Aorta (tissue), 5 donors: ENCODE data around the gene SNX27. TPM values are rescaled to one million over a fixed set of nuclear protein-coding genes. Genes with fewer than 3 reads are reported as not detected.
A peak's percentile ranks its signal among the peaks of the same experiment; 100 is the strongest.

ENCODE experiments used
- ATAC-seq: fragments of 200-7000 bp; cut with Tn5 transposase; one replicate; pipeline ENCODE4 v1.9.1; 2022; ENCODE audit warnings: moderate library complexity; ENCODE audit not compliant: low FRiP score
- DNase-seq, 2 donors: peaks; one replicate each; pipeline ENCODE4 v3.0.0-alpha.2; 2020
- H3K27ac ChIP-seq, 2 donors: one replicate each; pipeline ENCODE4 v1.5.1; 2013; ENCODE audit warnings: low read length in 2 of 2, mild to moderate bottlenecking in 2 of 2, moderate library complexity in 2 of 2, control low read depth in 1 of 2, inconsistent platforms in 1 of 2, low read depth in 1 of 2
- H3K27me3 ChIP-seq, 2 donors: one replicate each; pipeline ENCODE4 v1.6.1; 2013; ENCODE audit warnings: control low read depth in 1 of 2, low read length in 1 of 2, mild to moderate bottlenecking in 1 of 2, moderate library complexity in 1 of 2; ENCODE audit not compliant: insufficient read depth in 2 of 2, control insufficient read depth in 1 of 2
- H3K36me3 ChIP-seq, 2 donors: one replicate each; pipeline ENCODE4 v1.6.1; 2013; ENCODE audit warnings: control low read depth in 1 of 2, low read length in 1 of 2, mild to moderate bottlenecking in 1 of 2; ENCODE audit not compliant: insufficient read depth in 2 of 2, control insufficient read depth in 1 of 2
- H3K4me1 ChIP-seq, 2 donors: one replicate each; pipeline ENCODE4 v1.6.1; 2013; ENCODE audit warnings: low read length in 2 of 2, control low read depth in 1 of 2, mild to moderate bottlenecking in 1 of 2, moderate library complexity in 1 of 2; ENCODE audit not compliant: insufficient read depth in 2 of 2, control insufficient read depth in 1 of 2
- H3K4me3 ChIP-seq, 2 donors: one replicate each; pipeline ENCODE4 v1.5.1; 2013; ENCODE audit warnings: low read length in 2 of 2, control low read depth in 1 of 2, mild to moderate bottlenecking in 1 of 2
- H3K9me3 ChIP-seq: one replicate; pipeline ENCODE4 v1.6.1; 2013; ENCODE audit warnings: mild to moderate bottlenecking, low read length; ENCODE audit not compliant: control insufficient read depth
- WGBS, 2 donors: extraction: QIAGEN DNeasy Blood & Tissue Kit; methylation state at CpG; one replicate each; pipeline ENCODE4 v1.1.7; 2013; 5-methylcytosine and 5-hydroxymethylcytosine counted together
- intact Hi-C, 2 donors: fragments of 100-400 bp; cut with DNase I; formaldehyde crosslinking; loops; one replicate each; pipeline versions ENCODE4 v1.14.2 to v1.15.0; 2022
- long read RNA-seq, 2 donors: library from polyadenylated mRNA; unstranded; transcript quantifications; one replicate each; pipeline ENCODE4 v2.0.0, GENCODE V29; 2020 to 2021
- polyA plus RNA-seq, 2 donors: library from polyadenylated mRNA; stranded (reverse); fragments of 200-250 nt; gene quantifications; one replicate each; pipeline ENCODE4 v1.2.3, GENCODE V29; 2013
- total RNA-seq, 2 donors: library from RNA; stranded (reverse); fragmentation: NEBNext Ultra II Directional; extraction: Animal tissue kit (Norgen Biotek cat#: 25700); gene quantifications; one replicate each; pipeline ENCODE4 v1.2.1, GENCODE V29; 2021
- donor health status: healthy with polysubstance abuse.
- donor health status: Bipolar disorder and iron deficiency.
- donor health status: DM: no; HTN: no; CAD: no.
- donor health status: DM: no; HTN: no; CAD: no.
- donor health status: DM: yes; HTN: yes; CAD: no.

SNX27 gene
- total RNA-seq = 10 to 100 TPM; 34.7 to 48.0 TPM
- polyA plus RNA-seq = 1 to 10 TPM; 5.6 to 6.4 TPM
- long read RNA-seq, donor 1, partial matches to known transcripts = 1 of 34 reads
- long read RNA-seq, donor 1, other reads (novel, unspliced or antisense) = 32 of 34 reads
- long read RNA-seq, donor 2, full-length matches to known transcripts = 4 of 13 reads
- long read RNA-seq, donor 2, partial matches to known transcripts = 1 of 13 reads
- long read RNA-seq, donor 2, other reads (novel, unspliced or antisense) = 8 of 13 reads

DNA sequence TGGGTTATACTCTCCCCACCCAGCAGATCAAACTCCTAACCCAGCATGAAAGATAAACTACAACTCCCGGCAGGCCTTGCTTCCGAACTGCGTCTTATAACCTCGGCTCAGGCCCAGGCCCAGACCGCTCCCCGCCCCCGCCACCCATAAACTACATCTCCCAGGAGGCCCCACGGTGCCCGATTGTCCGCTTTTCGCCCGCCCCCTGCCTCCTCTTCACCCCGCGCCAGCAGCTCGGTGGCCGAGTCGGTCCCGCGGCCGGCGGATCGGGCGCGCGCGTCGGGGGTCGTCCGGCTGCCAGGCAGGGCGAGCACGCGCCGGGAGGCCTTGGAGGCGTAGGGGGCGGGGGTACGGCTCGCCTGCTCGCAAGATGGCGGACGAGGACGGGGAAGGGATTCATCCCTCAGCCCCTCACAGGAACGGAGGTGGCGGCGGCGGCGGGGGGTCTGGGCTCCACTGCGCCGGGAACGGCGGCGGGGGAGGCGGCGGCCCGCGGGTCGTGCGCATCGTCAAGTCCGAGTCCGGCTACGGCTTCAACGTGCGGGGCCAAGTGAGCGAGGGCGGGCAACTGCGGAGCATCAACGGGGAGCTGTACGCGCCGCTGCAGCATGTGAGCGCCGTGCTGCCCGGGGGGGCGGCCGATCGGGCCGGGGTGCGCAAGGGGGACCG is at the start of gene SNX27:
SNX27 (plus strand) TSS at position 219 of the 669 bp plus-strand sequence; CDS start at position 371, 152 bp downstream.
- no peaks in the 10 kb centered on the region for H3K36me3 ChIP-seq
- peak within 1 kb of the TSS; percentile 61 to 84 for H3K4me3 ChIP-seq
- no peaks in the 10 kb centered on the region for H3K27me3 ChIP-seq
- DNase-seq (peak; percentile 94 to 96), ATAC-seq (peak; percentile 94)
- 1% methylated on average over 71 to 79 of the region's 79 CpGs for WGBS, 2 donors
- H3K9me3 ChIP-seq = no peaks in the 10 kb centered on the region
- H3K4me1 ChIP-seq = peaks cover 0 to 3% of the 10 kb centered on the region in 2 donors
- H3K27ac ChIP-seq = peak within 1 kb of the TSS; percentile 31 to 65
- intact Hi-C loops = loop anchor here in 1 of 2 donors (10.0 kb wide), 1 partner anchor 73 kb away; no protein-coding TSS in a partner anchor

DNA sequence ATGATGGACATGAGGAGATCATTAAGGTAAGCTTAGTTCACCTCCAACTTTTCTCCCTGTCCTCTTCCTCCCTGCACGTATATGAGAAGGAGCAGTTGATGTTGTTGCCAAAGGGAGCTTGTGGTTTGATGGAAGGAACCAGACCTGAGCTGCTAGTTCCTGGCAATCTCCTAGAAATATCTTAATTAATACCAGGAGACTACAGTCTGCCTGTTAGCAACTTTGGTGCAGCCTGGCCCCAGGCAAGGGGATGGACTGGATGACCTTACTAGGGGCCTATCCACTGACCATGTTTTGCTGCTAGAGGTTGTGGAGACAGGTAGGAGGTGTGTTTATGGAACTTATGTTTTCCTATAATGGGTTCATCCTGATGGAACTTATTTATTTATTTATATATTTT is 49.2 kb upstream of the SNX27 start:
- H3K4me1 ChIP-seq = no peaks in the 10 kb centered on the region
- ATAC-seq = no peak
- no peak overlapping the region for H3K4me3 ChIP-seq
- intact Hi-C loops = no loop called here
- no peaks in the 10 kb centered on the region for H3K27me3 ChIP-seq
- H3K36me3 ChIP-seq = peaks cover 2 to 7% of the 10 kb centered on the region in 2 donors
- DNase-seq = no peak
- H3K27ac ChIP-seq = no peak overlapping the region
- no peaks in the 10 kb centered on the region for H3K9me3 ChIP-seq
- 83 to 94% methylated on average over 1 of the region's 1 CpG for WGBS, 2 donors

DNA sequence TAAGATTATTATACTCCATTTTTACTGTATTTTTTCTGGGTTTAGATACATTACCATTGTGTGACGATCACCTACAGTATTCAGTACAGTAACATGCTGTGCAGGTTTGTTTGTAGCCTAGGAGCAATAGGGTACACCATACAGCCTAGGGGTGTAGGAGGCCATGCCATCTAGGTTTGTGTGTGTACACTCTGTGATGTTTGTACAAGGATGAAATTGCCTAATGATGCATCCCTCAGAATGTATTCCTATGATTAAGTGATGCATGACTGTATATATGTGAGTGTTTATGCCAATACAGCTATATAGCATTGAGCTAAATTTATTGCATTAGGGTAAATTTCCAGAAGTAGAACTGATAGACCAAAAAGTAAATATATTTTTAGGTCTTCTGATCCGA is 48.5 kb upstream of the SNX27 start:
- 47% methylated on average over 2 of the region's 2 CpGs for WGBS, 2 donors
- no peak for DNase-seq
- intact Hi-C loops = no loop called here
- no peak for ATAC-seq
- no peaks in the 10 kb centered on the region for H3K4me1 ChIP-seq
- no peaks in the 10 kb centered on the region for H3K9me3 ChIP-seq
- no peak overlapping the region for H3K4me3 ChIP-seq
- peaks cover 2 to 7% of the 10 kb centered on the region in 2 donors for H3K36me3 ChIP-seq
- H3K27ac ChIP-seq = no peak overlapping the region
- H3K27me3 ChIP-seq = no peaks in the 10 kb centered on the region

- Histone ChIP-seq H3K4me3 (no peak overlapping the region), H3K36me3 (peaks cover 2 to 11% of the 10 kb centered on the region in 2 donors), H3K9me3 (no peaks in the 10 kb centered on the region), H3K27me3 (no peaks in the 10 kb centered on the region), H3K4me1 (no peaks in the 10 kb centered on the region), H3K27ac (no peak overlapping the region)
- no peak for ATAC-seq
- WGBS, 2 donors = 62 to 79% methylated on average over 5 of the region's 5 CpGs
- intact Hi-C loops = no loop called here
- no peak for DNase-seq
Observed at GRCh38 chr1:151565502-151566189, 46.2 kb upstream of the SNX27 start.

- 83% methylated on average over 3 of the region's 3 CpGs for WGBS, 2 donors
- Histone ChIP-seq H3K4me3 (no peak overlapping the region), H3K27ac (no peak overlapping the region), H3K36me3 (peaks cover 2 to 10% of the 10 kb centered on the region in 2 donors), H3K4me1 (no peaks in the 10 kb centered on the region), H3K27me3 (no peaks in the 10 kb centered on the region), H3K9me3 (no peaks in the 10 kb centered on the region)
- intact Hi-C loops = no loop called here
- no peak for DNase-seq
- ATAC-seq = no peak
Observed at GRCh38 chr1:151568626-151569088, 43.2 kb upstream of the SNX27 start.

DNA sequence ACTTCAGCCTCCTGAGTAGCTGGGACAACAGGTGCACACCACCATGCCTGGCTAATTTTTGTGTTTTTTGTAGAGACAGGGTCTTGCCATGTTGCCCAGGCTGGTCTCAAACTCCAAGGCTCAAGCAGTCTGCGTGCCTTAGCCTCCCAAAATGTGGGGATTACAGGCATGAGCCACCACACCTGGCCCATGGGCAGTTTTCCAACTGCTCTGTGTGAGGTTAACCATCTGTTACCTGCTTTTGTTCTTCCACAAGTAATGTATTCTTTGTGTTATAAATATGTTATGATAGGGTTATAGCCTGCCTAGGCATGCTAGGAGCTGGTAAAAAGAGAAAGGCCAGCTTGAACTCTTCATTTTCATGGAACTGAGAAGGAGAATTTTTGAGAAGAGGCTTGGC is 41.0 kb upstream of the SNX27 start:
- ATAC-seq = no peak
- Histone ChIP-seq H3K36me3 (peaks cover 4 to 11% of the 10 kb centered on the region in 2 donors), H3K4me3 (no peak overlapping the region), H3K9me3 (no peaks in the 10 kb centered on the region), H3K27ac (no peak overlapping the region), H3K4me1 (no peaks in the 10 kb centered on the region), H3K27me3 (no peaks in the 10 kb centered on the region)
- WGBS, 2 donors = 95 to 96% methylated on average over 1 of the region's 1 CpG
- intact Hi-C loops = no loop called here
- DNase-seq = no peak

- 79% methylated on average over 12 of the region's 12 CpGs for WGBS, 2 donors
- DNase-seq = peak in 1 of 2 donors; percentile 53
- intact Hi-C loops = no loop called here
- no peak for ATAC-seq
- H3K4me1 ChIP-seq = no peaks in the 10 kb centered on the region
- H3K27ac ChIP-seq = no peak overlapping the region
- no peak overlapping the region for H3K4me3 ChIP-seq
- peaks cover 7 to 15% of the 10 kb centered on the region in 2 donors for H3K36me3 ChIP-seq
- H3K27me3 ChIP-seq = no peaks in the 10 kb centered on the region
- H3K9me3 ChIP-seq = no peaks in the 10 kb centered on the region
Observed at GRCh38 chr1:151574575-151575529, 37.0 kb upstream of the SNX27 start.

DNA sequence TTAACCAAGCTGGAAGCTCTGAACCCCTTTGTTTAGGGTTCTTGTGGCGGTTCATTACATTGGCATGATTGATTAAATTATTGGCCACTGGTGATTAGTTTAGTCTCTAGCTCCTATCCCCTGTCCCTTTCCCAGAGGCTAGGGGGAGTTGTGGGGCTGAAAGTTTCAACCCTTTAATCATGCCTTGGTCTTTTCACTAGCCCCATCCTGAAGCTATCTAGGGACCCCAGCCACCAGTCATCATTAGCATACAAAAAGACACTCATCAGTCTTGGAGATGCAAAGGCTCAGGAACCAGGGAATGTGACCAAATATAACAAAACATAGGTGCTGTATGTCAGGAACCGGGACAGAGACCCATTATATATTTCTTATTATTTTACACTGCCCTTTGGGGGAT is 34.7 kb upstream of the SNX27 start:
- DNase-seq = no peak
- Histone ChIP-seq H3K9me3 (no peaks in the 10 kb centered on the region), H3K4me3 (no peak overlapping the region), H3K27ac (no peak overlapping the region), H3K36me3 (peaks cover 7 to 17% of the 10 kb centered on the region in 2 donors), H3K4me1 (no peaks in the 10 kb centered on the region), H3K27me3 (no peaks in the 10 kb centered on the region)
- WGBS, 2 donors = 95 to 100% methylated on average over 2 of the region's 2 CpGs
- intact Hi-C loops = no loop called here
- ATAC-seq = no peak
